ENCODE measurements around the gene ETV5.

ETV5 gene

DNA sequence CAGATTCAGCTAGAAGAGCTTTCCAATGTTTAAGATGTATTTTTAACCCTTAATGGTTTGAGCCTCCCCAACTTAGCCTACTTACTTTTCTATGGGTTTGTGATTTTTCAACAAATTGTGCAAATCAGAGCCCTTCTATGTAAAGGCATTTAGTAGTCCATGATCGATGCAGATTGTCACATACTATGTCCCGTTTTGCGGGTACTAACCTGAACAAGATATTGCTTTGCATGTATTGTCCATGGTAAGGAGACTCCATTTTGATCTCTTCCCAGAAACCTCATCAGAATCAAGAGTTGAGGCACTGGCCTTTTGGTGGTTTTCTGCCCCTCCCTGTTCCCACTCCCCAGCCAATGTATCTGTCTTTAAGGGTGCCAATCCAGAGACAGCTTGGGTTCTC is 60.8 kb downstream of the ETV5 start:
- TF ChIP-seq, protein P1, sequence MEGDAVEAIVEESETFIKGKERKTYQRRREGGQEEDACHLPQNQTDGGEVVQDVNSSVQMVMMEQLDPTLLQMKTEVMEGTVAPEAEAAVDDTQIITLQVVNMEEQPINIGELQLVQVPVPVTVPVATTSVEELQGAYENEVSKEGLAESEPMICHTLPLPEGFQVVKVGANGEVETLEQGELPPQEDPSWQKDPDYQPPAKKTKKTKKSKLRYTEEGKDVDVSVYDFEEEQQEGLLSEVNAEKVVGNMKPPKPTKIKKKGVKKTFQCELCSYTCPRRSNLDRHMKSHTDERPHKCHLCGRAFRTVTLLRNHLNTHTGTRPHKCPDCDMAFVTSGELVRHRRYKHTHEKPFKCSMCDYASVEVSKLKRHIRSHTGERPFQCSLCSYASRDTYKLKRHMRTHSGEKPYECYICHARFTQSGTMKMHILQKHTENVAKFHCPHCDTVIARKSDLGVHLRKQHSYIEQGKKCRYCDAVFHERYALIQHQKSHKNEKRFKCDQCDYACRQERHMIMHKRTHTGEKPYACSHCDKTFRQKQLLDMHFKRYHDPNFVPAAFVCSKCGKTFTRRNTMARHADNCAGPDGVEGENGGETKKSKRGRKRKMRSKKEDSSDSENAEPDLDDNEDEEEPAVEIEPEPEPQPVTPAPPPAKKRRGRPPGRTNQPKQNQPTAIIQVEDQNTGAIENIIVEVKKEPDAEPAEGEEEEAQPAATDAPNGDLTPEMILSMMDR (IDR thresholded peaks at IDR 0.05), result no peak

DNA sequence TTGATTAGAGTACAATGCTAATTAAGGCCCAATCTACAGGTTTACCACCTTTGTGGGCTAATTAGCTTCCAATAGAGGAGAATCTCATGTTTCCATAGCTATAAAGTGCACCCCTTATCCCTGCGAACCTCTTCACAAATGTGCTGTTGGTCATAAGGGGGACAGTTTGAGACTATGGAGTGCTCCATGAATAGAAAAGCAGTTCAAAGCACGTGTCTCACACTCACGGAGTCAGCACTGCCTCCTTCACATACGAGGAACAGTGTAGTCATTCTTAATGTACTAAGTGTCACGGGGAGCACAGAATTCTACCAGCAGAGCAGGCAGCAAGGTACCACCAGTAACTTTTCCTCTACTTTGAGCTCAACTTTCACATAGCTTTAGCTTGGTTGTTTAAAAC is 62.1 kb downstream of the ETV5 start:
- TF ChIP-seq, protein P1 (IDR thresholded peaks at IDR 0.05), result no peak

DNA sequence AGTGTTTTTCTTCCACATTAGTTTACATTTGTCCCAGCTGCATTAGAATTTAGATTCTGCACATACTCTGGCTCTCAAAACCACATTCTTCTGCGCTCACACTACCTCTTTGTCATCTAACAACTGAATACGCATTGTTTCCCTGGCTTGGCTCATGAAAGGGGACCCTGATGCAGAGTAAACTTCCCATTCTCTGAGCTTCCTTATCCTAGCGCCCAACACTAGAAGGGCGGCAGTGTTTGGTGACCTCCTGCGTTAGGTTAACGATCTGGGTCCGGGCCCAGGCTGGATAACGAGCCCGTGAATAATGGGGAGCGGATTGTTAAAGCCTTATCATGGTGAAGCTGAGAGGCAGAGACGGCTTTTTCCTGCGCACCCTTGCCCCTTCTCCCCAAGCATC is 63.9 kb downstream of the ETV5 start:
- TF ChIP-seq, protein P1 (IDR thresholded peaks at IDR 0.05), result no peak

DNA sequence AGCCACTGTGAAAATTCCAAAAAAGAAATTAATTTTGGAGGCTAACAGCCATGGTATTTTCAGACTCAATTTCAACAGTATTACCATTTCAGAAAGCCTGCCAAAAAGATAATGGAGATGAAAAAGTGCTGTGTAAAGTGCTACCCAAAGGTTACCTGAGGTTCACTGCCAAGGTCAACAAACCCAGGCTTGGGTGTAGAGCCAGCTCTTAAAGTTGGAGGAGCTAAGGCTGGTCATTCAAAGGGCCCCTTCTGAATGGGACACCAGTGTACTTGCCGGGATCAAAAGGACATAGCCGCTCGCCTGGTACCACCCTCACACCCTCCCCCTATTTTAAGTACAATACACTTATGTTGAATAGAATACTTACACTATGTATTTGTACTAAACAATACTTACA is 64.5 kb downstream of the ETV5 start:
- TF ChIP-seq, protein P1 (IDR thresholded peaks at IDR 0.05), result no peak

DNA sequence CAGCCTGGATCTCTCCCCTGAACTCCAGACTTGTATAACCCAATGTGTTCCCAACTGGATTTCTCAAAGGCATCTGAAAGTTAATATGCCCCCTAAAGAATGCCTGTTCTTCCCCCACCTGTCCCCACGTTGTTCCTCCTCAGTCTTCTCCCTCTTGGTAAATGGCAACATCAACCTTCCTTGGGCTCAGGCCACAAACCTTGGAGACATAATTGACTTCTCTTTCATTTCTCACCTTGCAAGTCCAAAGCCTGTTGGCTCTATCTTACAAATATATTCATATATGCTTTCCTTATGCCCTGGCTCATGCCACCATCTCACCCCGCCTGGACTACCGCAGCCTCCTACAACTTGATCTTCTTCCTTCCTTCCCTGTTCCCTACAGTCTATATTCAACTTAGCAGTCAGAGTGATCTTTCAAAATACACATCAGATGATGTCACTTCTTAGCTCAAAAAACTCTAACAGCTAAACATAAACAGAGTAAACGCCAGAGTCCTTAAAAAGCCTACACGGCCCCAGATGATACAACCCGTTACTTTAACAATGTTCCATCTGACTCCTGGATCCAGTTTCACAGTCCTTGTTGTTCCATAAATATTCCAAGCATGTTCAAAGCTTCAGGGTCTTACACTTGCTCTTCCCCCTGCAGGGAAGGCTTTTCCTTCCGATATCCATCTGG is 66.2 kb downstream of the ETV5 start:
- TF ChIP-seq, protein P1 (IDR thresholded peaks at IDR 0.05), result no peak

DNA sequence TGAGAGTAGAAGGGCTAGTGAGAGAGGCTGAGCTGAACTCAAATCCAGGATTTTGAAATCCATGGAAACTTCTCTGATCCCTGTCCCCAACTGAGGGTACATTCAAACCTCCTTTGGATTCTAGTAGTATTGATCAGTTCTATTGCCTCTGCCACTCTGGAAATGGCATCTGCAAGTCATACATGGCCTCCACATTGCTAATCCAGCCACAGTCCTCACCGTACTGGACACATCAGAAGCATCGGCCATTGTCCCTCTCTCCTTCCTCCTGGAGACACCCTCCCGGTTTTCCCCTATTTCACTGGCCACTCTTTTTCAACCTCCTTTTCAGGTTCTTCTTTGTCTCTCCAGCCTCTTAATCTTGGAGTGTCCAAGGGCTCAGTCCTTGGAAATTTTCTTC is 66.9 kb downstream of the ETV5 start:
- TF ChIP-seq, protein P1 (IDR thresholded peaks at IDR 0.05), result no peak

DNA sequence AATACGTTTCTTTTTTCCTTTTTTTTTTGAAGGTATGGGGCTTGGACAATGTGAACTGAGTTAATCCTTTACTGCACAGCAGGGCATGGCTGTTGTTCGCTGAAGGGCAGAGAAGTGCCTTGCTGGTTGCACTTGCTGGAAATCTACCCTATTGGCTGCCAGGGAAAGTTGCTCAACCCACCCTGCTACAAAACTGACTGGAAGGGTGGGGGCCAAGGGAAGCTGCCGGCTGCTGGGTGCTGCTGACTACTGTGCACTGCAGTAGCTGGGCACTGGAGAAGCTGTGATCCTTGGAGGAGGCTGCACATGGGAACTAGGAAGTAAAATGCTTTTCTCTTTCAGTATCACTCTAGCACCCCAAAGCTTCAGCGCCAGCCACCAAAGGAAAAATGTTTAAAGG is 70.5 kb downstream of the ETV5 start:
- TF ChIP-seq, protein P1 (IDR thresholded peaks at IDR 0.05), result no peak

DNA sequence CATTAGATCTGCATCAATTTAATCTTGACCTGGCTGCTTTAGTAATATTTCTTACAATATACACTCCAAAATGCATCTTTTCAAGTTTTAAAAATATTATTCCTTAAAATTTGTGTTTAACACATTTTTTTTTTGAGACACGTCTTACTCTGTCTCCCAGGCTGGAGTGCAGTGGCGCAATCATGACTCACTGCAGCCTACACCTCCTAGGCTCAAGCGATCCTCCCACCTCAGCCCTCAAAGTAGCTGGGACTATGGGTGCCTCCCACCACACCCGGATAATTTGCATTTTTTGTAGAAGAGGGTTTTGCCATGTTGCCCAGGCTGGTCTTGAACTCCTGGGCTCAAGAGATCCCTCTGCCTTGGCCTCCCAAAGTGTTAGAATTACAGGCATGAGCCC is 73.6 kb downstream of the ETV5 start:
- TF ChIP-seq, protein P1 (IDR thresholded peaks at IDR 0.05), result no peak
